H1 (cell line): Measurements from ENCODE around the gene INSIG1. TPM values are rescaled to one million over a fixed set of nuclear protein-coding genes. Genes with fewer than 3 reads are reported as not detected.

ENCODE experiments used
- CTCF ChIA-PET: fragments of 300-600 bp; sonication (Branson Sonifier 250); formaldehyde crosslinking; loops from one replicate; lab custom pipeline; 2021; ENCODE audit not compliant: partially characterized antibody; lab: Charles Lee
- POLR2A ChIA-PET: fragments of 300-600 bp; sonication (Branson Sonifier 250); formaldehyde crosslinking; loops from one replicate; lab custom pipeline; 2021; ENCODE audit warnings: inconsistent platforms; ENCODE audit not compliant: partially characterized antibody; lab: Charles Lee
- DNase-seq, 2 experiments: peaks; one replicate each; pipeline versions ENCODE4 v3.0.0 to v3.0.0-alpha.2; 2010 to 2022; ENCODE audit warnings: low spot score in 2 of 2, low read depth in 1 of 2, mixed read lengths in 1 of 2
- FAIRE-seq: peaks from 2 replicates; lab custom pipeline; 2011; peaks lifted over from hg19 to GRCh38; lab: Jason Lieb, UNC
- H2AFZ ChIP-seq: 2 replicates; pipeline ENCODE4 v1.8.1; 2012; ENCODE audit warnings: low read length, inconsistent platforms
- H2AK5ac ChIP-seq: 2 replicates; pipeline ENCODE4 v1.6.1; 2013; ENCODE audit warnings: low read depth, low read length
- H2BK120ac ChIP-seq: replicated peaks from 2 replicates; pipeline ENCODE3; 2013; ENCODE audit warnings: low read depth, low read length, inconsistent platforms
- H2BK12ac ChIP-seq: 2 replicates; pipeline ENCODE4 v1.6.1; 2013; ENCODE audit warnings: low read depth, low read length
- H2BK15ac ChIP-seq: 2 replicates; pipeline ENCODE4 v1.6.1; 2013; ENCODE audit warnings: low read length
- H2BK20ac ChIP-seq: 2 replicates; pipeline ENCODE4 v1.6.1; 2013; ENCODE audit warnings: low read length
- H2BK5ac ChIP-seq: 2 replicates; pipeline ENCODE4 v1.6.1; 2013; ENCODE audit warnings: low read depth, low read length
- H3K14ac ChIP-seq: 2 replicates; pipeline ENCODE4 v1.6.1; 2013; ENCODE audit warnings: inconsistent platforms; ENCODE audit not compliant: insufficient read length
- H3K18ac ChIP-seq: 2 replicates; pipeline ENCODE4 v1.6.1; 2013; ENCODE audit warnings: low read length; ENCODE audit errors: extremely low read depth
- H3K23ac ChIP-seq: 2 replicates; pipeline ENCODE4 v1.6.1; 2013; ENCODE audit warnings: inconsistent platforms; ENCODE audit not compliant: insufficient read length
- H3K23me2 ChIP-seq: 2 replicates; pipeline ENCODE4 v1.6.1; 2013; ENCODE audit warnings: low read depth, low read length
- H3K27ac ChIP-seq: 2 replicates; pipeline ENCODE4 v1.6.1; 2011; ENCODE audit warnings: low read depth, low read length, inconsistent platforms
- H3K27me3 ChIP-seq, 4 experiments: replicated peaks in 1 of 4; 1 replicate in 1 of 4; 2 replicates in 3 of 4; pipeline versions ENCODE4 v1.6.1 to v1.8.1; 2011 to 2013; ENCODE audit warnings: low read length in 3 of 4, mild to moderate bottlenecking in 3 of 4, inconsistent platforms in 2 of 4, mixed read lengths in 2 of 4, moderate library complexity in 1 of 4; ENCODE audit not compliant: control insufficient read depth in 3 of 4, insufficient read depth in 3 of 4; ENCODE audit errors: extremely low read depth in 1 of 4
- H3K36me3 ChIP-seq, 4 experiments: 2 replicates each; pipeline versions ENCODE4 v1.6.1 to v1.8.1; 2011 to 2013; ENCODE audit warnings: mild to moderate bottlenecking in 4 of 4, low read length in 3 of 4, moderate library complexity in 2 of 4, control low read depth in 1 of 4, inconsistent platforms in 1 of 4; ENCODE audit not compliant: insufficient read depth in 4 of 4, control insufficient read depth in 2 of 4
- H3K4ac ChIP-seq: replicated peaks from 2 replicates; pipeline ENCODE3; 2013; ENCODE audit warnings: low read length, low read depth, mixed read lengths, inconsistent platforms; ENCODE audit not compliant: insufficient read length
- H3K4me1 ChIP-seq, 4 experiments: replicated peaks in 1 of 4; 1 replicate in 1 of 4; 2 replicates in 3 of 4; pipeline versions ENCODE4 v1.6.1 to v1.8.1; 2011 to 2013; ENCODE audit warnings: low read length in 3 of 4, inconsistent platforms in 2 of 4, mixed read lengths in 1 of 4; ENCODE audit not compliant: insufficient read depth in 4 of 4, control insufficient read depth in 3 of 4
- H3K4me2 ChIP-seq, 2 experiments: 2 replicates each; pipeline versions ENCODE4 v1.6.1 to v1.8.1; 2011 to 2013; ENCODE audit warnings: low read depth in 2 of 2, low read length in 2 of 2, control low read depth in 1 of 2, inconsistent platforms in 1 of 2, mild to moderate bottlenecking in 1 of 2; ENCODE audit not compliant: insufficient read depth in 1 of 2
- H3K4me3 ChIP-seq, 4 experiments: fragments of 200-600, 300-600 bp in 1 of 4; sonication (generic), shearing (Covaris generic), sonication (Bioruptor Twin) in 1 of 4; 2 replicates each; pipeline versions ENCODE4 v1.5.1 to v1.8.1; 2011 to 2016; ENCODE audit warnings: low read length in 4 of 4, low read depth in 3 of 4, control low read depth in 2 of 4, inconsistent platforms in 2 of 4, mild to moderate bottlenecking in 2 of 4, mixed read lengths in 1 of 4, moderate library complexity in 1 of 4; ENCODE audit not compliant: insufficient read depth in 2 of 4; ENCODE audit errors: extremely low read depth in 1 of 4
- H3K56ac ChIP-seq: replicated peaks from 2 replicates; pipeline ENCODE3; 2013; ENCODE audit warnings: low read depth, mild to moderate bottlenecking, mixed read lengths, low read length, inconsistent platforms; ENCODE audit not compliant: insufficient read length
- H3K79me1 ChIP-seq: 2 replicates; pipeline ENCODE4 v1.6.1; 2013; ENCODE audit warnings: low read depth, low read length, control low read depth
- H3K79me2 ChIP-seq, 2 experiments: 2 replicates each; pipeline versions ENCODE4 v1.6.1 to v1.8.1; 2012 to 2013; ENCODE audit warnings: low read length in 2 of 2, mild to moderate bottlenecking in 2 of 2, inconsistent platforms in 1 of 2; ENCODE audit not compliant: insufficient read depth in 2 of 2, control insufficient read depth in 1 of 2
- H3K9ac ChIP-seq, 4 experiments: replicated peaks in 1 of 4; 1 replicate in 1 of 4; 2 replicates in 3 of 4; pipeline versions ENCODE4 v1.6.1 to v1.8.1; 2011 to 2013; ENCODE audit warnings: low read depth in 3 of 4, low read length in 3 of 4, control low read depth in 2 of 4, mild to moderate bottlenecking in 2 of 4, moderate library complexity in 2 of 4, inconsistent platforms in 1 of 4; ENCODE audit errors: extremely low read depth in 1 of 4
- H3K9me3 ChIP-seq, 2 experiments: 2 replicates each; pipeline versions ENCODE4 v1.6.1 to v1.8.1; 2012 to 2013; ENCODE audit warnings: mild to moderate bottlenecking in 2 of 2, moderate library complexity in 2 of 2, control low read depth in 1 of 2, inconsistent platforms in 1 of 2, low read depth in 1 of 2, low read length in 1 of 2, mixed read lengths in 1 of 2; ENCODE audit not compliant: insufficient read depth in 2 of 2
- H4K20me1 ChIP-seq, 2 experiments: replicated peaks in 1 of 2; 2 replicates each; pipeline versions ENCODE3 to v1.8.1; 2011 to 2013; ENCODE audit warnings: inconsistent platforms in 2 of 2, low read length in 2 of 2, mild to moderate bottlenecking in 1 of 2; ENCODE audit not compliant: insufficient read depth in 2 of 2, control insufficient read depth in 1 of 2
- H4K5ac ChIP-seq: 2 replicates; pipeline ENCODE4 v1.6.1; 2013; ENCODE audit warnings: low read length, low read depth, mixed read lengths, inconsistent platforms; ENCODE audit not compliant: insufficient read length
- H4K8ac ChIP-seq: 2 replicates; pipeline ENCODE4 v1.8.0; 2013; ENCODE audit warnings: mild to moderate bottlenecking, moderate library complexity, low read length, inconsistent platforms; ENCODE audit not compliant: insufficient read depth; ENCODE audit errors: extremely low read depth
- H4K91ac ChIP-seq: replicated peaks from 2 replicates; pipeline ENCODE3; 2013; ENCODE audit warnings: low read length, mixed read lengths, inconsistent platforms; ENCODE audit not compliant: insufficient read length
- CEBPB ChIP-seq: IDR thresholded peaks from 2 replicates; pipeline ENCODE4 v1.6.1; 2012; ENCODE audit warnings: low read depth, low read length
- WGBS, 2 experiments: shearing (Covaris generic) in 1 of 2; methylation state at CpG; one replicate each; pipeline versions ENCODE4 v1.1.6 to v1.1.7; 2013 to 2015; ENCODE audit warnings: low lambda C conversion rate in 2 of 2, mixed read lengths in 2 of 2, inconsistent platforms in 1 of 2, low coverage in 1 of 2, missing lambda C conversion rate in 1 of 2; ENCODE audit not compliant: insufficient replicate concordance in 2 of 2, insufficient coverage in 1 of 2, insufficient read length in 1 of 2; ENCODE audit errors: extremely low coverage in 1 of 2, missing lambda C conversion rate in 1 of 2; 5-methylcytosine and 5-hydroxymethylcytosine counted together
- polyA plus RNA-seq, 7 experiments: library from polyadenylated mRNA; depleted of rRNA in 3 of 7; stranded (reverse) in 5 of 7; unstranded in 2 of 7; fragments of >200 nt in 5 of 7; fragments of 200-250 nt in 2 of 7; gene quantifications; 1 replicate in 5 of 7; 2 replicates in 1 of 7; 4 replicates in 1 of 7; pipeline versions ENCODE4 v1.2.1 to v1.2.3, GENCODE V29; 2011 to 2013; ENCODE audit warnings: missing spikeins in 2 of 7, mixed read lengths in 2 of 7
- total RNA-seq: library from RNA; stranded (reverse); fragmentation: NEBNext Ultra II Directional; extraction: Animal tissue kit (Norgen Biotek cat#: 25700); gene quantifications from 2 replicates; pipeline ENCODE4 v1.2.1, GENCODE V29; 2021

INSIG1 gene
- total and polyA plus RNA-seq, 2 of the 8 experiments (the other 6 are each of a cell fraction or from before 2014, with no cell fraction given): 40.0 to 58.4 TPM

DNA sequence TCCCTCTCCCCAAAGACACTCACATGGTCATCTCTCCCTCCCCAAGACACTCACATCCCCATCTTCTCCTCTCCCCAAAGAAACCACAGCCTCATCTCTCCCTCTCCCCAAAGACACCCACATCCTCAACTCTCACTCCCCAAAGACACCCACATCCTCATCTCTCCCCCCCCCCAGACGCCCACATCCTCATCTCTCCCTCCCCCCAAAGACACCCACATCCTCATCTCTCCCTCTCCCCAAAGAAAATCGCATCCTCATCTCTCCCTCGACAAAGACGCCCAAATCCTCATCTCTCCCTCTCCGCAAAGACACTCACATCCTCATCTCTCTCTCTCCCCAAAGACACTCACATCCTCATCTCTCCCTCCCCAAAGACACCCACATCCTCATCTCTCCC, 31.5 kb downstream of the INSIG1 start:
- Histone ChIP-seq H4K20me1 (peaks cover 0 to 2% of the 10 kb centered on the region in 2 experiments), H3K23me2 (peaks cover 6% of the 10 kb centered on the region; the same call in 1 of the 2 replicates), H2BK15ac (no peak overlapping the region), H3K27ac (no peak overlapping the region), H2BK20ac (no peak overlapping the region), H3K4ac (no peak overlapping the region), H2BK12ac (no peak overlapping the region), H3K56ac (no peak overlapping the region), H3K36me3 (no peaks in the 10 kb centered on the region), H3K14ac (no peak overlapping the region), H3K23ac (no peak overlapping the region), H3K9ac (no peak overlapping the region), H3K79me1 (no peaks in the 10 kb centered on the region), H4K8ac (no peak overlapping the region), H4K91ac (no peak overlapping the region), H4K5ac (no peak overlapping the region), H2BK120ac (no peak overlapping the region), H3K27me3 (no peaks in the 10 kb centered on the region), H3K4me1 (no peaks in the 10 kb centered on the region; a peak in 2 of 7 replicates), H2BK5ac (no peak overlapping the region), H2AK5ac (no peak overlapping the region), H3K18ac (no peak overlapping the region), H2AFZ (no peak overlapping the region), H3K79me2 (no peaks in the 10 kb centered on the region), H3K9me3 (no peaks in the 10 kb centered on the region), H3K4me2 (no peak overlapping the region), H3K4me3 (no peak overlapping the region)
- CTCF ChIA-PET: no interaction called here
- DNase-seq (no peak), FAIRE-seq (no peak)
- WGBS, 2 experiments: no CpG with 5 or more reads among the region's 5 CpGs
- POLR2A ChIA-PET: no interaction called here
- no peak for TF ChIP-seq CEBPB
